ENCODE results near the gene PON3. TPM values are rescaled to one million over a fixed set of nuclear protein-coding genes. Genes with fewer than 3 reads are reported as not detected.

Gene PON3
- total and polyA plus RNA-seq, 2 of the 13 experiments (the other 11 are each of a cell fraction or from before 2014, with no cell fraction given), result 23.6 to 37.8 TPM

- Histone ChIP-seq H3K9ac (ENCODE audit: insufficient read depth, low read depth, low read length) (no peak overlapping the region), H3K79me2 (ENCODE audit: insufficient read depth, low read length) (peaks cover 73% of the 10 kb centered on the region), H4K20me1 (ENCODE audit: insufficient read depth, low read length) (no peaks in the 10 kb centered on the region; the same call in 1 of the 2 replicates), H3K36me3 (replicated peaks in 1 of 2; ENCODE audit: control insufficient read depth in 1 of 2, insufficient read depth in 2 of 2, low read length in 2 of 2) (peaks cover 1 to 21% of the 10 kb centered on the region in 2 experiments; a peak in 4 of 5 replicates), H2AFZ (ENCODE audit: low read length) (no peak overlapping the region), H3K9me3 (ENCODE audit: low read length) (no peaks in the 10 kb centered on the region), H3K4me2 (ENCODE audit: low read depth, low read length) (no peak overlapping the region), H3K27ac (ENCODE audit: extremely low read length, insufficient read depth, low read length) (no peak overlapping the region), H3K27me3 (ENCODE audit: control insufficient read depth in 1 of 2, insufficient read depth in 2 of 2, low read length in 2 of 2) (no peaks in the 10 kb centered on the region), H3K4me1 (ENCODE audit: insufficient read depth, low read length) (peaks cover 68% of the 10 kb centered on the region), H3K4me3 (replicated peaks in 1 of 3; ENCODE audit: insufficient read depth in 1 of 3, low read depth in 2 of 3, low read length in 3 of 3) (no peak overlapping the region)
- in situ Hi-C loops (cut with HindIII; ENCODE audit: extremely low pct_ligation_motif_present, low pct_unique_long_range_greater_than_20kb), result no loop called here
- ChIA-PET CTCF (ENCODE audit: low intra/inter-chr PET ratio, low total read pairs) (no interaction called here), POLR2A (no interaction called here)
- ATAC-seq (no peak), DNase-seq (ENCODE audit: low spot score) (no peak), FAIRE-seq (no peak)
- no TSS peak for BruUV-seq (replicated peaks)
- intact Hi-C loops (cut with micrococcal nuclease; ENCODE audit: unreplicated experiment), result no loop called here
- no peak for TF ChIP-seq NFIB (CRISPR knock-in tag; IDR thresholded peaks at IDR 0.05; ENCODE audit: borderline replicate concordance)
- no peak for TF ChIP-seq SALL1 (CRISPR knock-in tag; IDR thresholded peaks at IDR 0.05)
- no peak for TF ChIP-seq ZNF577 (CRISPR knock-in tag; IDR thresholded peaks at IDR 0.05; ENCODE audit: borderline replicate concordance, low read depth)
- TF ChIP-seq CHD2 (IDR thresholded peaks at IDR 0.05; ENCODE audit: low read depth, low read length), result no peak
- TF ChIP-seq ZNF672 (CRISPR knock-in tag; IDR thresholded peaks at IDR 0.05), result no peak
- TF ChIP-seq, protein P1, sequence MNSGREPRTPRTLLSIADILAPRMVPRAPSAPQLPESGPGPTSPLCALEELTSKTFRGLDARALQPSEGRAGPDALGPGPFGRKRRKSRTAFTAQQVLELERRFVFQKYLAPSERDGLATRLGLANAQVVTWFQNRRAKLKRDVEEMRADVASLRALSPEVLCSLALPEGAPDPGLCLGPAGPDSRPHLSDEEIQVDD (CRISPR knock-in tag; IDR thresholded peaks at IDR 0.05; ENCODE audit: borderline replicate concordance), result no peak
- no peak for TF ChIP-seq KAT7 (CRISPR knock-in tag; IDR thresholded peaks at IDR 0.05; ENCODE audit: borderline replicate concordance)
- TF ChIP-seq NFIC (IDR thresholded peaks at IDR 0.05; ENCODE audit: low read length), result no peak
- TF ChIP-seq ZSCAN31 (CRISPR knock-in tag; IDR thresholded peaks at IDR 0.05; ENCODE audit: low read depth), result no peak
- no peak for TF ChIP-seq RNF2 (conservative IDR thresholded peaks at IDR 0.05; ENCODE audit: low read depth)
- TF ChIP-seq ZNF136 (CRISPR knock-in tag; IDR thresholded peaks at IDR 0.05; ENCODE audit: low read depth), result no peak
- TF ChIP-seq ZFP36L1 (CRISPR knock-in tag; IDR thresholded peaks at IDR 0.05), result no peak
- WGBS (ENCODE audit: low lambda C conversion rate), result 92% methylated on average over 1 of the region's 1 CpG
Observed at GRCh38 chr7:95424716-95425115, 28.5 kb upstream of the PON3 start.

Measured in HepG2 (cell line).